Transverse colon (tissue), 3 donors: ENCODE results near the gene KRT81.

ENCODE experiments used
- EP300 ChIP-seq: sonication (generic); formaldehyde crosslinking; IDR thresholded peaks from one replicate; pipeline ENCODE4 v1.6.1; 2017; ENCODE audit warnings: antibody characterized with exemption, low read depth
- TF ChIP-seq, protein P1 (sequence below), 5 experiments: fragments of 200-600 bp in 3 of 5; fragments of 450-650 bp in 2 of 5; sonication (generic) in 3 of 5; IDR thresholded peaks; 1 replicate in 2 of 5; 2 replicates in 3 of 5; pipeline ENCODE4 v1.5.1; 2016 to 2017; ENCODE audit warnings: antibody characterized with exemption in 5 of 5, inconsistent platforms in 3 of 5, mild to moderate bottlenecking in 2 of 5, moderate library complexity in 1 of 5

- TF ChIP-seq, protein P1, sequence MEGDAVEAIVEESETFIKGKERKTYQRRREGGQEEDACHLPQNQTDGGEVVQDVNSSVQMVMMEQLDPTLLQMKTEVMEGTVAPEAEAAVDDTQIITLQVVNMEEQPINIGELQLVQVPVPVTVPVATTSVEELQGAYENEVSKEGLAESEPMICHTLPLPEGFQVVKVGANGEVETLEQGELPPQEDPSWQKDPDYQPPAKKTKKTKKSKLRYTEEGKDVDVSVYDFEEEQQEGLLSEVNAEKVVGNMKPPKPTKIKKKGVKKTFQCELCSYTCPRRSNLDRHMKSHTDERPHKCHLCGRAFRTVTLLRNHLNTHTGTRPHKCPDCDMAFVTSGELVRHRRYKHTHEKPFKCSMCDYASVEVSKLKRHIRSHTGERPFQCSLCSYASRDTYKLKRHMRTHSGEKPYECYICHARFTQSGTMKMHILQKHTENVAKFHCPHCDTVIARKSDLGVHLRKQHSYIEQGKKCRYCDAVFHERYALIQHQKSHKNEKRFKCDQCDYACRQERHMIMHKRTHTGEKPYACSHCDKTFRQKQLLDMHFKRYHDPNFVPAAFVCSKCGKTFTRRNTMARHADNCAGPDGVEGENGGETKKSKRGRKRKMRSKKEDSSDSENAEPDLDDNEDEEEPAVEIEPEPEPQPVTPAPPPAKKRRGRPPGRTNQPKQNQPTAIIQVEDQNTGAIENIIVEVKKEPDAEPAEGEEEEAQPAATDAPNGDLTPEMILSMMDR (IDR thresholded peaks at IDR 0.05), result no peak
- no peak for TF ChIP-seq EP300
Measured at GRCh38 chr12:52241205-52241842, 50.0 kb downstream of the KRT81 start.
